ENCODE data around the gene SYVN1.

DNA sequence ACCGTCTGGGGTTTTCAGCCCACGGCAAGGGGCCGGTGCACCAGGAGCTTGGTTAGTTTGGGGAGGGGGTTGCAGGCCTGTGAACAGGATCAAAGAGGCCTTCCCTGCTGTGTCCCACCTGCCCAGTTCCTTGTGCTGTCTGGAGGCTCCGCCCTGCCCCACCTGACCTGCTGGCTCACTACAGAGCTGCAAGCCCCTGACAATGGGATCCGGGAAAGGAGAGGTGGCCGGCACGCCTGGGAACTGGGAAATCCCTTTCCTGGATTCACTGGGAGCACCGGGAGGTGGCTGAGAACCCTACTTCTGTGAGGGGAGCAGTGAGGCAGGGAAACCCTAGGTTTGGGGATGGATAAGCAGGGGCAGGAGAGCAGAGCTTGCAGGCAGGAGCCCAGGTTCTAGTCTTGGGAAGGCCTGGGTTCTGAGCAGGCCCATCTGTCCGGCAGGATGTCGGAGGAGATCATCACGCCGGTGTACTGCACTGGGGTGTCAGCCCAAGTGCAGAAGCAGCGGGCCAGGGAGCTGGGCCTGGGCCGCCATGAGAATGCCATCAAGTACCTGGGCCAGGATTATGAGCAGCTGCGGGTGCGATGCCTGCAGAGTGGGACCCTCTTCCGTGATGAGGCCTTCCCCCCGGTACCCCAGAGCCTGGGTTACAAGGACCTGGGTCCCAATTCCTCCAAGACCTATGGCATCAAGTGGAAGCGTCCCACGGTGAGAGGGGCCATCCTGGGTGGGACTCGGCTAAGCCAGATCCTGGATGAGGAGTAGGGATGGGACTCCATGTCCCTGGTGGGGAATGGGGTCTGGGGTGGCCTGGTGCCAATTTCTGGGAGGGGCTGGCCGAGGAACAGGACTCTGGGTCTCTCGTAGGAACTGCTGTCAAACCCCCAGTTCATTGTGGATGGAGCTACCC is 48.2 kb upstream of the SYVN1 start:
- TF ChIP-seq, protein P1, sequence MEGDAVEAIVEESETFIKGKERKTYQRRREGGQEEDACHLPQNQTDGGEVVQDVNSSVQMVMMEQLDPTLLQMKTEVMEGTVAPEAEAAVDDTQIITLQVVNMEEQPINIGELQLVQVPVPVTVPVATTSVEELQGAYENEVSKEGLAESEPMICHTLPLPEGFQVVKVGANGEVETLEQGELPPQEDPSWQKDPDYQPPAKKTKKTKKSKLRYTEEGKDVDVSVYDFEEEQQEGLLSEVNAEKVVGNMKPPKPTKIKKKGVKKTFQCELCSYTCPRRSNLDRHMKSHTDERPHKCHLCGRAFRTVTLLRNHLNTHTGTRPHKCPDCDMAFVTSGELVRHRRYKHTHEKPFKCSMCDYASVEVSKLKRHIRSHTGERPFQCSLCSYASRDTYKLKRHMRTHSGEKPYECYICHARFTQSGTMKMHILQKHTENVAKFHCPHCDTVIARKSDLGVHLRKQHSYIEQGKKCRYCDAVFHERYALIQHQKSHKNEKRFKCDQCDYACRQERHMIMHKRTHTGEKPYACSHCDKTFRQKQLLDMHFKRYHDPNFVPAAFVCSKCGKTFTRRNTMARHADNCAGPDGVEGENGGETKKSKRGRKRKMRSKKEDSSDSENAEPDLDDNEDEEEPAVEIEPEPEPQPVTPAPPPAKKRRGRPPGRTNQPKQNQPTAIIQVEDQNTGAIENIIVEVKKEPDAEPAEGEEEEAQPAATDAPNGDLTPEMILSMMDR (IDR thresholded peaks at IDR 0.05), result no peak
- TF ChIP-seq POLR2A (IDR thresholded peaks at IDR 0.05) (no peak), EP300 (IDR thresholded peaks at IDR 0.05) (no peak), POLR2AphosphoS5 (IDR thresholded peaks at IDR 0.05) (no peak)

Measured in suprapubic skin (tissue), 4 donors.